HCT116 (cell line): ENCODE measurements around the gene NDE1. TPM values are rescaled to one million over a fixed set of nuclear protein-coding genes. Genes with fewer than 3 reads are reported as not detected.

Experiments used
- ATAC-seq: fragments of 200-7000 bp; cut with Tn5 transposase; 2 replicates; pipeline ENCODE4 v1.9.1; 2020; ENCODE audit warnings: mild to moderate bottlenecking, moderate library complexity
- BruUV-seq: library from RNA; stranded (reverse); fragments of 400-500 nt; replicated peaks from 2 replicates; lab custom pipeline; 2021; lab: Mats Ljungman, UMichigan
- CTCF ChIA-PET: fragments of 300-600 bp; sonication (Branson Sonifier 250); formaldehyde crosslinking; loops from one replicate; lab custom pipeline; 2021; ENCODE audit warnings: antibody characterized with exemption; lab: Charles Lee
- POLR2A ChIA-PET: fragments of 300-600, 350-600 bp; sonication (Branson Sonifier 250); formaldehyde crosslinking; loops from one replicate; lab custom pipeline; 2021; ENCODE audit warnings: antibody characterized with exemption; lab: Charles Lee
- RAD21 ChIA-PET, 2 experiments: fragments of 300-600 bp; sonication (Branson Sonifier 250); formaldehyde crosslinking; loops; one replicate each; lab custom pipeline; 2023; ENCODE audit warnings: low total read pairs in 2 of 2; ENCODE audit not compliant: uncharacterized antibody in 2 of 2, unreplicated experiment in 2 of 2, low non-redundant PET in 1 of 2; lab: Charles Lee
- DNase-seq: peaks from one replicate; pipeline ENCODE4 v3.0.0-alpha.2; 2010; ENCODE audit warnings: low read depth, low spot score
- H2AFZ ChIP-seq: fragments of 200-600 bp; shearing (Covaris generic), sonication (generic); 2 replicates; pipeline ENCODE4 v1.6.1; 2017; ENCODE audit warnings: low read depth, mixed run types, mixed read lengths, antibody characterized with exemption, low read length; ENCODE audit not compliant: poor library complexity, severe bottlenecking
- H3K27ac ChIP-seq: 2 replicates; pipeline ENCODE4 v1.5.1; 2012; ENCODE audit warnings: low read depth, low read length
- H3K27me3 ChIP-seq: fragments of 200-600 bp; sonication (generic); 2 replicates; pipeline ENCODE4 v1.6.1; 2016; ENCODE audit warnings: mixed run types, low read length, mixed read lengths; ENCODE audit not compliant: insufficient read depth
- H3K36me3 ChIP-seq, 2 experiments: fragments of 200-500 bp in 1 of 2; fragments of 200-600 bp in 1 of 2; sonication (Bioruptor generic) in 1 of 2; sonication (generic) in 1 of 2; 2 replicates each; pipeline versions ENCODE4 v1.5.1 to v1.6.1; 2014 to 2016; ENCODE audit warnings: low read length in 2 of 2, inconsistent platforms in 1 of 2, mixed read lengths in 1 of 2, mixed run types in 1 of 2; ENCODE audit not compliant: insufficient read depth in 2 of 2, control insufficient read depth in 1 of 2
- H3K4me1 ChIP-seq, 2 experiments: fragments of 200-600 bp in 1 of 2; sonication (generic) in 1 of 2; 2 replicates each; pipeline versions ENCODE4 v1.5.1 to v1.6.1; 2012 to 2017; ENCODE audit warnings: low read length in 2 of 2, inconsistent platforms in 1 of 2, mild to moderate bottlenecking in 1 of 2, mixed read lengths in 1 of 2, mixed run types in 1 of 2, moderate library complexity in 1 of 2; ENCODE audit not compliant: insufficient read depth in 2 of 2, control insufficient read depth in 1 of 2
- H3K4me2 ChIP-seq: fragments of 200-600 bp; sonication (generic); 2 replicates; pipeline ENCODE4 v1.6.1; 2017; ENCODE audit warnings: mixed run types, low read length, mixed read lengths
- H3K4me3 ChIP-seq, 2 experiments: fragments of 200-600 bp in 1 of 2; sonication (generic) in 1 of 2; replicated peaks in 1 of 2; 2 replicates each; pipeline ENCODE4 v1.5.1; 2011 to 2016; ENCODE audit warnings: low read length in 2 of 2, control low read depth in 1 of 2, low read depth in 1 of 2, mild to moderate bottlenecking in 1 of 2, mixed read lengths in 1 of 2, mixed run types in 1 of 2
- H3K79me2 ChIP-seq: fragments of 200-600 bp; sonication (generic); 2 replicates; pipeline ENCODE4 v1.6.1; 2017; ENCODE audit warnings: mild to moderate bottlenecking, mixed run types, low read length, moderate library complexity, mixed read lengths; ENCODE audit not compliant: insufficient read depth
- H3K9ac ChIP-seq: fragments of 200-600 bp; sonication (generic); 2 replicates; pipeline ENCODE4 v1.6.1; 2016; ENCODE audit warnings: low read length, mixed read lengths
- H3K9me2 ChIP-seq: fragments of 200-600 bp; sonication (generic), shearing (Covaris generic); 2 replicates; pipeline ENCODE4 v1.6.1; 2017; ENCODE audit warnings: mixed run types, mild to moderate bottlenecking, moderate library complexity; ENCODE audit not compliant: insufficient read depth
- H3K9me3 ChIP-seq, 2 experiments: fragments of 200-500 bp in 1 of 2; fragments of 200-600 bp in 1 of 2; sonication (Bioruptor generic) in 1 of 2; sonication (generic) in 1 of 2; 2 replicates each; pipeline ENCODE4 v1.6.1; 2014 to 2017; ENCODE audit warnings: low read length in 2 of 2, mixed read lengths in 2 of 2, inconsistent platforms in 1 of 2, low read depth in 1 of 2, mild to moderate bottlenecking in 1 of 2, mixed run types in 1 of 2, moderate library complexity in 1 of 2; ENCODE audit not compliant: control insufficient read depth in 1 of 2, insufficient read depth in 1 of 2
- H4K20me1 ChIP-seq: fragments of 200-600 bp; sonication (generic), shearing (Covaris generic); 2 replicates; pipeline ENCODE4 v1.6.1; 2017; ENCODE audit warnings: mixed run types, mild to moderate bottlenecking, moderate library complexity; ENCODE audit not compliant: insufficient read depth
- JUND ChIP-seq: IDR thresholded peaks from 2 replicates; pipeline ENCODE4 v1.6.1; 2012
- POLR2AphosphoS5 ChIP-seq: IDR thresholded peaks from 2 replicates; pipeline ENCODE4 v1.6.1; 2011; ENCODE audit warnings: mild to moderate bottlenecking, low read depth, low read length, moderate library complexity
- RAD21 ChIP-seq: IDR thresholded peaks from 2 replicates; pipeline ENCODE4 v1.6.1; 2012; ENCODE audit warnings: low read depth, mild to moderate bottlenecking
- ZFX ChIP-seq: fragments of 450-650 bp; IDR thresholded peaks from 2 replicates; pipeline ENCODE4 v1.6.1; 2017
- intact Hi-C: fragments of 100-400 bp; cut with micrococcal nuclease; formaldehyde crosslinking; loops from 2 replicates; pipeline ENCODE4 v1.10.0; 2022
- total RNA-seq: library from RNA; stranded (reverse); gene quantifications from one replicate; pipeline ENCODE4 v1.2.1, GENCODE V29; 2021; ENCODE audit not compliant: unreplicated experiment
- TF ChIP-seq, protein P1 (sequence below): IDR thresholded peaks from 2 replicates; pipeline ENCODE4 v1.6.1; 2012
- TF ChIP-seq, protein P2 (sequence below): IDR thresholded peaks from 2 replicates; pipeline ENCODE4 v1.6.1; 2012

NDE1 gene
- total RNA-seq, 1 experiment from 2014 or later, result 103 TPM

DNA sequence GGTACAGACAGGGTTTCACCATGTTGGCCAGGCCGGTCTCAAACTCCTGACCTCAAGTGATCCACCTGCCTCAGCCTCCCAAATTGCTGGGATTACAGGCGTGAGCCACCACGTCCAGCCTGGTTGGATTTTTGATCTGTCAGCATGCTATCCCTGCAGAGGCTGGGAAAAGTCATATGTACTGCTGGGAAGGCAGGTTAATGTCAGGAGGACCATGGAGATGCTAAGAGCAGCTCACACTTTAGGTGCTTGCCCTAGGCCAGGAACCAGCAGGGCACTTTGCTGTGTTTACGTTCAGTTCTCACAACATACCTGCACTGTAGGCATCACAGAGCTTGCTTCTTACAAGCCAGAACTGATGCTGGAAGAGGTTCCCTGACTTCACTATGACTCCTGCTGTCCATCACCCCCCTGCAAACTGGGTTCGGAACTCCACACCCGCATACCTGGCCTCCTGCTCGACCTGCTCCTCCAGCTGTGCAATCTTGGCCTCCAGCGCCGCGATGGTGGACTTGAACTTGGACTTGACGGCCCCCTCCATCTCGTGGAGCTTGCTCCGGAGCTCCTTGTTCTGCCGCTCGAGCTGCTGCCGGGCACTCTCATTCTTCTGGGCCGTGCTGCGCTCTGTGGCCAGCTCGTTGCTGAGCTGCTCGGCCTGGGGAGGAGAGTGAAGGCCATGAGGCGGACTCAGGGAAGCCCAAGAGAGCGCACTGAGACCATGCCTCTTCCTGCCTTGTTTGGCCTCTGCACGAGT is 66.8 kb downstream of the NDE1 start:
- no peak for DNase-seq

DNA sequence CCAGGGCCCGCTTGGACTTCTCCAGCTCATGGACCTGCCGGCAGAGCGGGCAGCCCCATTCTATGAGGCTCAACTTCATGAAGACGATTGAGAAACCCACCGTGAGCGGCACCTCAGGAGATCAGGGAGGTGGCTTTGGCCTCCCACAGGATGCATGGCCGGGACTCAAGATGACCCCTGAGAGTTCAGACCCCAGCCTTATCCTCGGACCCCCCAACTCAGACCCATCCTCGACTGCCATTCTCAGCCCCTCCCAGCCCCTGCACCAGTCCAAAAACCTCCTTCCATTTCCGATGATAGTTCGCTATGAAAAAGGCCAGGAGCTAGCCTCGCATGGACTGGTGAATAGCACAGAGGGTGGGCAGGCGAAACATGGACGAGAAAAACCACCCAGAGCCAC is 71.0 kb downstream of the NDE1 start:
- TF ChIP-seq ZFX, result no peak
- TF ChIP-seq, protein P1, sequence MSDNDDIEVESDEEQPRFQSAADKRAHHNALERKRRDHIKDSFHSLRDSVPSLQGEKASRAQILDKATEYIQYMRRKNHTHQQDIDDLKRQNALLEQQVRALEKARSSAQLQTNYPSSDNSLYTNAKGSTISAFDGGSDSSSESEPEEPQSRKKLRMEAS, result no peak
- no peak for TF ChIP-seq JUND
- no peak for TF ChIP-seq POLR2AphosphoS5
- TF ChIP-seq, protein P2, sequence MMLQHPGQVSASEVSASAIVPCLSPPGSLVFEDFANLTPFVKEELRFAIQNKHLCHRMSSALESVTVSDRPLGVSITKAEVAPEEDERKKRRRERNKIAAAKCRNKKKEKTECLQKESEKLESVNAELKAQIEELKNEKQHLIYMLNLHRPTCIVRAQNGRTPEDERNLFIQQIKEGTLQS, result no peak
- POLR2A ChIA-PET, result no interaction called here
- no peak for DNase-seq
- H3K27me3 ChIP-seq, result no peaks in the 10 kb centered on the region
- no peaks in the 10 kb centered on the region for H3K9me2 ChIP-seq
- H3K9me3 ChIP-seq, result no peaks in the 10 kb centered on the region
- H3K4me2 ChIP-seq, result no peak overlapping the region
- no TSS peak for BruUV-seq
- CTCF ChIA-PET, result no interaction called here
- no peaks in the 10 kb centered on the region for H4K20me1 ChIP-seq
- H3K4me1 ChIP-seq, result no peaks in the 10 kb centered on the region
- no peak overlapping the region for H2AFZ ChIP-seq
- no peaks in the 10 kb centered on the region for H3K79me2 ChIP-seq
- ATAC-seq, result no peak
- H3K36me3 ChIP-seq, result peaks cover 0 to 14% of the 10 kb centered on the region in 2 experiments; a peak in 3 of 4 replicates
- RAD21 ChIA-PET, result no interaction called here
- H3K4me3 ChIP-seq, result no peak overlapping the region
- intact Hi-C loops, result no loop called here
- H3K27ac ChIP-seq, result no peak overlapping the region
- no peak overlapping the region for H3K9ac ChIP-seq

More for the DNA sequence above, 66.8 kb downstream of the NDE1 start:
- Histone ChIP-seq H3K27ac (no peak overlapping the region), H2AFZ (no peak overlapping the region), H4K20me1 (no peaks in the 10 kb centered on the region), H3K9ac (no peak overlapping the region), H3K9me2 (no peaks in the 10 kb centered on the region), H3K79me2 (no peaks in the 10 kb centered on the region), H3K4me2 (no peak overlapping the region), H3K36me3 (no peaks in the 10 kb centered on the region; a peak in 1 of 4 replicates), H3K9me3 (no peaks in the 10 kb centered on the region), H3K27me3 (no peaks in the 10 kb centered on the region), H3K4me3 (no peak overlapping the region), H3K4me1 (no peaks in the 10 kb centered on the region)
- CTCF ChIA-PET, result no interaction called here
- RAD21 ChIA-PET, result no interaction called here
- ATAC-seq, result no peak
- POLR2A ChIA-PET, result no interaction called here
- intact Hi-C loops, result no loop called here
- BruUV-seq, result no TSS peak
- TF ChIP-seq RAD21, result no peak
